Glutamatergic neuron (in vitro differentiated cells): ENCODE measurements around the gene ZFP1. TPM values are rescaled to one million over a fixed set of nuclear protein-coding genes. Genes with fewer than 3 reads are reported as not detected.

Experiments used
- DNase-seq: peaks from one replicate; pipeline ENCODE4 v3.0.0; 2022
- H3K27ac Mint-ChIP-seq: one replicate; pipeline ENCODE4 v1.8.0; 2020; ENCODE audit warnings: mild to moderate bottlenecking, mixed read lengths, inconsistent platforms; ENCODE audit not compliant: unreplicated experiment
- H3K27me3 Mint-ChIP-seq: one replicate; pipeline ENCODE4 v1.8.0; 2020; ENCODE audit warnings: mild to moderate bottlenecking, moderate library complexity, mixed read lengths, inconsistent platforms; ENCODE audit not compliant: unreplicated experiment
- H3K36me3 Mint-ChIP-seq: one replicate; pipeline ENCODE4 v1.8.0; 2020; ENCODE audit warnings: mild to moderate bottlenecking, mixed read lengths, inconsistent platforms; ENCODE audit not compliant: unreplicated experiment
- H3K4me1 Mint-ChIP-seq: one replicate; pipeline ENCODE4 v1.8.0; 2020; ENCODE audit warnings: mild to moderate bottlenecking, low read depth, mixed read lengths, inconsistent platforms; ENCODE audit not compliant: unreplicated experiment
- H3K4me3 Mint-ChIP-seq: one replicate; pipeline ENCODE4 v1.8.0; 2020; ENCODE audit warnings: mild to moderate bottlenecking, mixed read lengths, inconsistent platforms; ENCODE audit not compliant: unreplicated experiment
- H3K9me3 Mint-ChIP-seq: one replicate; pipeline ENCODE4 v1.8.0; 2020; ENCODE audit warnings: mild to moderate bottlenecking, moderate library complexity, mixed read lengths, inconsistent platforms; ENCODE audit not compliant: unreplicated experiment
- CTCF ChIP-seq: fragments of 200-600 bp; sonication (generic); IDR thresholded peaks from one replicate; pipeline ENCODE4 v1.5.0; 2021; ENCODE audit not compliant: partially characterized antibody, unreplicated experiment
- total RNA-seq: library from RNA; stranded (reverse); fragmentation: NEBNext Ultra II Directional; extraction: Animal tissue kit (Norgen Biotek cat#: 25700); gene quantifications from one replicate; pipeline ENCODE4 v1.2.1, GENCODE V29; 2021; ENCODE audit not compliant: unreplicated experiment

ZFP1 gene
- total RNA-seq, 1 donor from 2014 or later, result 16.1 TPM

DNA sequence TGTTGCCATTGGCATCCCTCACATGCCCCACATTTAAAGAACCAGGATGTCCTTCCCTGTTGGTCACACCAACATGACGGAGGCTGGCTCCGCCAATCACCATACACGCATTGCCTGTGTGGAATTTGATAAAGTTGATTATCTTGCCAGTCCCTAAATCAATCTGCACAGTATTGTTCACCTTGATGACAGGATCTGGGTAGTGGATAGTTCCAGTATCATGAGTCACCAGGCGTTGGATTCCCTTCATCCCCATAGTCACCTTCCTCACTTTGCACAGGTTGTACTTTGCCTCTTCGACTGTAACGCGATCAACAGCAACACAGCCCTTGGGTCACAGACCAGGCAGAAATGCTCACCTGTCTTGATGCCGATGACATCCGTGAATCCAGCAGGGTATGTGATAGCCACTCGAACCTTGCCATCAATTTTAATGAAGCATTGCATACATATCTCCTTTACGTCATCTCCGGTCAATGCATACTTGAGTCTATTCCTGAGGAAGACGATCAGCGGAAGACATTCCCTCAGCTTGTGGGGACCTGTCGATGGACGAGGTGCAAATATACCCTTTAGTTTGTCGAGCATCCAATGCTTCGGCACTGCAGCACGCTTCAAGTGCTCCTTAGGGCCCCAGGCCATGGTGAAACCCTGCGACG, 44.4 kb downstream of the ZFP1 start:
- Mint-ChIP-seq H3K36me3 (peaks cover 7% of the 10 kb centered on the region), H3K27ac (no peak overlapping the region), H3K4me1 (peaks cover 6% of the 10 kb centered on the region)

GRCh38 chr16:75193265-75193650, 44.9 kb downstream of the ZFP1 start:
- H3K36me3 Mint-ChIP-seq, result peaks cover 7% of the 10 kb centered on the region
- no peak for TF ChIP-seq CTCF
- H3K27ac Mint-ChIP-seq, result no peak overlapping the region
- no peak for DNase-seq
- H3K9me3 Mint-ChIP-seq, result peaks cover 8% of the 10 kb centered on the region
- H3K27me3 Mint-ChIP-seq, result peaks cover 7% of the 10 kb centered on the region
- H3K4me1 Mint-ChIP-seq, result peaks cover 9% of the 10 kb centered on the region
- H3K4me3 Mint-ChIP-seq, result no peak overlapping the region

More for the DNA sequence above, 44.4 kb downstream of the ZFP1 start:
- no peak for DNase-seq
- Mint-ChIP-seq H3K27me3 (peaks cover 8% of the 10 kb centered on the region), H3K4me3 (no peak overlapping the region), H3K9me3 (peaks cover 8% of the 10 kb centered on the region)
- TF ChIP-seq CTCF, result no peak

DNA sequence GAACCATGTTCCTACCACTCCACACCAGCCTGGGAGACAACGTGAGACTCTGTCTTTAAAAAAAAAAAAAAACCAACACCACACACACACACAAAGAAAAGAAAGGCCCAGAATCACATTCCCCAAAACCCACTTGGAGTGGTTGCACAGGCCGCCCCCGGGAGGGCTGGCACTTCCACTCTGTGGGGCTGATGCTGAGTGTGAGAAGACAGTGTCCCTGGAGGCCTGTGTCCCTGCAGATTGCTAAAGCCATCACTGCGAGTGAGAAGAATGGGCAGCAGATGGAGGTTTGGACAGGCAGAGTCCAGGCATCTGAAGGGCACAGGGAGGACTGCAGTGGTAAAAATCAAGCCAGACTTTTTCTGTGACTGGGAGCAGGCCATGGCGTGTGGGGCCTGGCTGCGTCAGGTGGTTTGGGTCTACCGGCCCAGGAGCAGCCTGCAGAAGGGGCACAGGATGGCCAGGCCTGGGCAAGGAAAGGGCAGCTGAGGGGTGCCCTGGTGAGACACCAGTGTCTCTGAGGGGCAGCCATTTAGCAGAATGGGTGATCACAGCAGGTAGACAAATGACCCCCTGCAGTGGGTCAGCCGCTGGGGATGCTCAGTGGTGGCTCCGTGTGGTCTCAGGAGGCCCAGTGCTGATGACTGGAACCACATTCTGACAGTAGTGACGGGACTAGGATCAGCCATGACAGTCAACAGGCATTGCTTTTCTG, 45.6 kb downstream of the ZFP1 start:
- TF ChIP-seq CTCF, result no peak
- Mint-ChIP-seq H3K9me3 (peaks cover 9% of the 10 kb centered on the region), H3K36me3 (peaks cover 7% of the 10 kb centered on the region), H3K27me3 (peaks cover 7% of the 10 kb centered on the region), H3K4me1 (peaks cover 11% of the 10 kb centered on the region), H3K27ac (no peak overlapping the region), H3K4me3 (no peak overlapping the region)
- DNase-seq, result no peak

GRCh38 chr16:75195811-75196790, 47.8 kb downstream of the ZFP1 start:
- no peak for TF ChIP-seq CTCF
- no peak overlapping the region for H3K27ac Mint-ChIP-seq
- H3K4me3 Mint-ChIP-seq, result no peak overlapping the region

More at GRCh38 chr16:75195811-75196790, 47.8 kb downstream of the ZFP1 start:
- DNase-seq, result no peak
- Mint-ChIP-seq H3K27me3 (peaks cover 8% of the 10 kb centered on the region), H3K9me3 (peaks cover 8% of the 10 kb centered on the region), H3K36me3 (peaks cover 7% of the 10 kb centered on the region), H3K4me1 (peaks cover 11% of the 10 kb centered on the region)
